Neuronal stem cell (in vitro differentiated cells): ENCODE measurements around the gene SAMD10.

Experiments used
- DNase-seq: peaks from one replicate; pipeline ENCODE4 v3.0.0-alpha.2; 2013; ENCODE audit warnings: low spot score
- H2AFZ ChIP-seq: one replicate; pipeline ENCODE4 v1.6.1; 2013; ENCODE audit warnings: mild to moderate bottlenecking, low read length, inconsistent platforms
- H2AK5ac ChIP-seq: 2 replicates; pipeline ENCODE4 v1.6.1; 2013; ENCODE audit warnings: low read depth, mild to moderate bottlenecking, inconsistent platforms, low read length, moderate library complexity, mixed read lengths
- H2BK120ac ChIP-seq: 2 replicates; pipeline ENCODE4 v1.6.1; 2013; ENCODE audit warnings: low read depth, mild to moderate bottlenecking, inconsistent platforms, low read length, moderate library complexity, mixed read lengths
- H2BK12ac ChIP-seq: one replicate; pipeline ENCODE4 v1.6.1; 2013; ENCODE audit warnings: low read length, inconsistent platforms
- H2BK15ac ChIP-seq: 2 replicates; pipeline ENCODE4 v1.6.1; 2013; ENCODE audit warnings: mild to moderate bottlenecking, low read length, inconsistent platforms, mixed read lengths
- H2BK5ac ChIP-seq: one replicate; pipeline ENCODE4 v1.6.1; 2013; ENCODE audit warnings: inconsistent platforms, mild to moderate bottlenecking, low read length, moderate library complexity
- H3K14ac ChIP-seq: one replicate; pipeline ENCODE4 v1.6.1; 2013; ENCODE audit warnings: low read length, inconsistent platforms
- H3K18ac ChIP-seq: 2 replicates; pipeline ENCODE4 v1.6.1; 2013; ENCODE audit warnings: low read length, inconsistent platforms
- H3K23ac ChIP-seq: 2 replicates; pipeline ENCODE4 v1.6.1; 2013; ENCODE audit warnings: low read depth, mild to moderate bottlenecking, mixed read lengths, low read length, inconsistent platforms; ENCODE audit not compliant: poor library complexity
- H3K27ac ChIP-seq: replicated peaks from 3 replicates; pipeline ENCODE4 v1.5.1; 2013; ENCODE audit warnings: low read length, inconsistent platforms
- H3K27me3 ChIP-seq, 3 experiments: 2 replicates each; pipeline ENCODE4 v1.6.1; 2013; ENCODE audit warnings: low read length in 3 of 3, mild to moderate bottlenecking in 2 of 3, inconsistent platforms in 1 of 3, low read depth in 1 of 3, mixed read lengths in 1 of 3, moderate library complexity in 1 of 3; ENCODE audit not compliant: control insufficient read depth in 3 of 3, insufficient read depth in 3 of 3
- H3K36me3 ChIP-seq, 2 donors: replicated peaks in 1 of 2; 2 replicates each; pipeline ENCODE4 v1.6.1; 2013; ENCODE audit warnings: low read length in 2 of 2; ENCODE audit not compliant: control insufficient read depth in 2 of 2, insufficient read depth in 2 of 2
- H3K4ac ChIP-seq: 2 replicates; pipeline ENCODE4 v1.6.1; 2013; ENCODE audit warnings: inconsistent platforms, mild to moderate bottlenecking, low read length, moderate library complexity
- H3K4me1 ChIP-seq, 2 donors: 1 replicate in 1 of 2; 2 replicates in 1 of 2; pipeline ENCODE4 v1.6.1; 2013; ENCODE audit warnings: low read length in 2 of 2, low read depth in 1 of 2; ENCODE audit not compliant: control insufficient read depth in 2 of 2, insufficient read depth in 1 of 2
- H3K4me2 ChIP-seq: one replicate; pipeline ENCODE4 v1.6.1; 2013; ENCODE audit warnings: mild to moderate bottlenecking, low read length, inconsistent platforms; ENCODE audit not compliant: insufficient read depth, poor library complexity, severe bottlenecking
- H3K4me3 ChIP-seq, 2 donors: 2 replicates each; pipeline ENCODE4 v1.5.1; 2013; ENCODE audit warnings: low read length in 2 of 2, mild to moderate bottlenecking in 2 of 2, inconsistent platforms in 1 of 2, moderate library complexity in 1 of 2
- H3K79me1 ChIP-seq: one replicate; pipeline ENCODE4 v1.6.1; 2013; ENCODE audit warnings: low read depth, mild to moderate bottlenecking, inconsistent platforms, low read length, moderate library complexity
- H3K9ac ChIP-seq: one replicate; pipeline ENCODE4 v1.6.1; 2013; ENCODE audit warnings: mild to moderate bottlenecking, low read depth, low read length, inconsistent platforms; ENCODE audit not compliant: poor library complexity
- H3K9me3 ChIP-seq, 2 donors: replicated peaks in 1 of 2; 2 replicates each; pipeline versions ENCODE3 to v1.6.1; 2013; ENCODE audit warnings: low read length in 2 of 2, mild to moderate bottlenecking in 2 of 2, inconsistent platforms in 1 of 2, low read depth in 1 of 2, mixed read lengths in 1 of 2, moderate library complexity in 1 of 2; ENCODE audit not compliant: control insufficient read depth in 2 of 2, insufficient read depth in 1 of 2
- H4K8ac ChIP-seq: one replicate; pipeline ENCODE4 v1.6.1; 2013; ENCODE audit warnings: low read depth, mild to moderate bottlenecking, inconsistent platforms, low read length, moderate library complexity
- H4K91ac ChIP-seq: one replicate; pipeline ENCODE4 v1.6.1; 2013; ENCODE audit warnings: low read length, low read depth, mild to moderate bottlenecking, inconsistent platforms; ENCODE audit not compliant: poor library complexity
- WGBS, 2 donors: extraction: QIAGEN DNeasy Blood & Tissue Kit; methylation state at CpG; one replicate each; pipeline ENCODE4 v1.1.7; 2013; ENCODE audit warnings: missing lambda C conversion rate in 2 of 2, mixed read lengths in 1 of 2; ENCODE audit not compliant: insufficient read length in 2 of 2, insufficient replicate concordance in 1 of 2; ENCODE audit errors: extremely low coverage in 2 of 2; 5-methylcytosine and 5-hydroxymethylcytosine counted together

The SAMD10 gene

DNA sequence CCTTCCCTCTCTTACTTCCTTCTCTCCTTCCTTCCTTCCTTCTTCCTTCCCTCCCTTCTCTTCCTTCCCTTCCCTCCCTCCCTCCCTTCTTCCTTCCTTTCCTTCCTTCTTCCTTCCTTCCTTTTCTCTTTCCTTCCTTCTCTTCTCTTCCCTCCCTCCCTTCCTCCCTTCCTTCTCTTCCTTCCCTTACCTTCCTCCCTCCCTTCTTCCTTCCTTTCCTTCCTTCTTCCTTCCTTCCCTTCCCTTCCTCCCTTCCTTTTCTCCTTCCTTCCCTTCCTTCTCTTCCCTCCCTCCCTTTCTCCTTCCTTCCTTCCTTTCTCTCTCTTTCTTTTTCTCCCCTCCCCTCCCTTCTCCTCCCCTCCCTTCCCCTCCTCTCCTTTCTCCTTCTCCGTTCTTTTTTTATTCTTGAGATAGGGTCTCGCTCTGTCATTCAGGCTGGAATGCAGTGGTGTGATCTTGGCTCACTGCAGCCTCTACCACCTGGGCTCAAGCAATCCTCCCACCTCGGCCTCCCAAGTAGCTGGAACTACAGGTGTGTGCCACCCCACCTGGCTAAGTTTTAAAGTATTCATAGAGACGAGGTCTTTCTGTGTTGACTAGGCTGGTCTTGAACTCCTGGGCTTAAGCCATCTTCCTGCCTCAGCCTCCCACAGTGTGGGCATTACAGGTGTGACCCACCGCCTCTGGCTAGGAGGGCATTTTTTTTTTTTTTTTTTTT is 8.6 kb downstream of the SAMD10 start:
- Histone ChIP-seq H3K14ac (peak overlapping the region; percentile 89), H3K36me3 (peaks cover 24 to 31% of the 10 kb centered on the region in 2 donors), H2BK120ac (no peak overlapping the region), H2AFZ (no peak overlapping the region), H3K23ac (peak overlapping the region; percentile 91), H3K4me1 (peaks cover 11 to 13% of the 10 kb centered on the region in 2 donors), H2AK5ac (peak overlapping the region; percentile 88), H3K4ac (no peak overlapping the region), H3K27me3 (peaks cover 0 to 9% (median 0%) of the 10 kb centered on the region in 3 experiments), H2BK5ac (no peak overlapping the region), H4K91ac (no peak overlapping the region), H3K18ac (no peak overlapping the region), H3K4me3 (peak overlapping the region in 1 of 2 donors; percentile 71), H4K8ac (no peak overlapping the region), H3K9ac (no peak overlapping the region), H2BK15ac (peak overlapping the region; percentile 67), H3K79me1 (peaks cover 4% of the 10 kb centered on the region), H3K9me3 (peaks cover 0 to 22% of the 10 kb centered on the region in 2 donors), H2BK12ac (no peak overlapping the region), H3K4me2 (no peak overlapping the region), H3K27ac (no peak overlapping the region)
- DNase-seq: no peak
- no CpG with 5 or more reads among the region's 5 CpGs for WGBS, 2 donors

DNA sequence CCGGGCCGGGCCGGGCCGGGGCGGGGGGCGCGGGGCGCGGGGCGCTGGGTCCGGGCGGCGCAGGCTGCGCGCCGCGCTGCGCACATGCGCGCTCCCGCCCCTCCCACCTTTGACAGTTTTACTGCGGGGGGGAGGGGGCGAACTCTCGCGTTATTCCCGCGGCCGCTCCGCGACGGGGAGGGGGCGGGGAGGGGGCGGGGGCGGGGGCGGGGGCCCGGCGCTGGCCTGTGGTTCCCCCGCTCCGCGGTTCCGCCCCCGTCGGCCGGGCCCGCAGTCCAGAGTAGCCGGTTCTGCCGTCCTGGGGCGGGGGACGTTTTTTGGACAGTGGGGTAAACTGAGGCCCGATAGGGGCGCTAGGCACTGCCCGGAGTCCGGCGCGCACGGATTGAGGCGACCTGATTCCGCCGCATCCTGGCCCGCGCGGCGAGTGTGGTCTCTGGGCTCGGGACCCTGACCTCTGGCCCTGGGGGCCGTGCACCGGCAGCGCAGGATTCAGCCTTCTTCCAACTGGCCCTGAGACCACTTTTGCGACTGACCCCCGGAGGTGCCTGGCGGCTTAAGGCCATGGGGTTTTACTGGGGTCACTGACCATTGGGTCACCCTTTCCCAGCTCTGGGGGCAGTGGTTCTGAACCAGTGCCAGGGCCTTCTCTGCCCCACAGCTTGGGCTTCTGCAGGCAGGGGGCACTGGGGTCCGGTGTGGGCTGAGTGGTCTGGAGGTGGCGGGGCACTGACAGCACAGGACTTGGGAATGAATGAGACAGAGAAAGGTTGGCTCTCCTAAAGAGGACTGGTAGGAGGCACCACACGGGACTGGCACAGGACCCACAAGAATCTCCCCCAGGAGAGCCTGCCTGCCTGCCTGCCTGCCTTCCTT is 9.4 kb downstream of the SAMD10 start, which contains the start of gene ZNF512B:
TSS of gene ZNF512B (minus strand) at position 93 of the 876 bp plus-strand sequence. CDS start 1,980 bp downstream, outside the sequence.
- Histone ChIP-seq H3K27ac (no peak within 1 kb of the TSS), H3K4me3 (peak within 1 kb of the TSS; percentile 71 to 81), H4K8ac (no peak within 1 kb of the TSS), H3K9me3 (peaks cover 0 to 22% of the 10 kb centered on the region in 2 donors), H3K36me3 (peaks cover 24 to 27% of the 10 kb centered on the region in 2 donors), H3K4me1 (peaks cover 11 to 13% of the 10 kb centered on the region in 2 donors), H2BK15ac (peak within 1 kb of the TSS; percentile 67), H3K4me2 (peak within 1 kb of the TSS; percentile 77), H3K14ac (peak within 1 kb of the TSS; percentile 89), H2BK120ac (peak within 1 kb of the TSS; percentile 87), H3K4ac (peak within 1 kb of the TSS; percentile 89), H4K91ac (no peak within 1 kb of the TSS), H2BK5ac (peak within 1 kb of the TSS; percentile 61), H2AFZ (peak within 1 kb of the TSS; percentile 93), H3K23ac (peak within 1 kb of the TSS; percentile 91), H3K18ac (peak within 1 kb of the TSS; percentile 96), H3K9ac (peak within 1 kb of the TSS; percentile 95), H3K79me1 (peaks cover 4% of the 10 kb centered on the region), H2BK12ac (peak within 1 kb of the TSS; percentile 73), H2AK5ac (peak within 1 kb of the TSS; percentile 88), H3K27me3 (peaks cover 0 to 9% (median 0%) of the 10 kb centered on the region in 3 experiments)
- no CpG with 5 or more reads among the region's 73 CpGs for WGBS, 2 donors
- DNase-seq: no peak

DNA sequence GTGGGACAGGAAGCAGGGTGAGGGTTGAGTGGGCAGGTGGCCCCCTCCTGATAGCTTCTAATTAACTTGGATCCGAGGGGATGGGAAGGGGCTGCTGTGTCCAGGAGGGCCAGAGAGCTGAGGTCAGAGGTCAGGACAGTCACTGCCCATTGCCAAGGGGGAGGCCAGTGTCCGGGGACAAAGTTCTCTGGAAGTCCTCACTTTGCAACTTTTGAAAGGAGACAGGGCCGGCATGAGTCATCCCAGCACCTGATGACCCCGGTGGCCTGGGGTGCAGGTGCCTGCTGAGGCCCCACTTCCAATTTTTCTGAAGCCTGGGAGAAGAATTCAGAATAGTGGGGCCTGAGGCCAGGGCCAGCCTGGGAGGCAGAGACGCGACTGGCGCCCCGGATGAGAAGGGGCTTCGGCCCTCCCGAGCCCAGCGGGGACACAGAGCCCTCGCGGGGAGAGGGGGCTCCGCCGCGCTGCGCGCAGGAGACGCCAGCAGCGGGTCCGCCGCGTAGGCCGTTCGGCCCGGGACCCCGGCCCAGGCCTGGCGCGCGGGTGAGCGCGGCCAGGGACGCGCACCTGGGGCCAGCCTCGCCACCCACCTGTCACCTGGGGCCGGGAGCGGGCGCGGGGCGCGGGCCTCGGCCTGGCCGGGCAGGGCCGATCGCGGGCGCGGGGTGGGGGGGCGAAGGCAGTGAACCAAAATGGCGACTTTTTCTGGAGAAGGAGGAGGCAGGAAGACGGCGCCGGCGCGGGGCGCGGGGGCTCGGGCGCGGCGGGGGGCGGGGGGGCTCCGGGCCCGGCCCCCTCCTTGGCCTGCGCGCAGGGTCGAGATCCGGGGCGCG is 10.3 kb downstream of the SAMD10 start:
- peaks cover 0 to 25% of the 10 kb centered on the region in 2 donors for H3K9me3 ChIP-seq
- peak overlapping the region; percentile 10 for H2BK12ac ChIP-seq
- peak overlapping the region; percentile 91 for H3K9ac ChIP-seq
- peak overlapping the region; percentile 68 for H2AK5ac ChIP-seq
- no peak overlapping the region for H3K4ac ChIP-seq
- no peak for DNase-seq
- H3K79me1 ChIP-seq: peaks cover 4% of the 10 kb centered on the region
- peak overlapping the region; percentile 71 to 81 for H3K4me3 ChIP-seq
- H4K91ac ChIP-seq: no peak overlapping the region
- H2AFZ ChIP-seq: peak overlapping the region; percentile 56
- H3K23ac ChIP-seq: peak overlapping the region; percentile 55
- peak overlapping the region; percentile 61 for H2BK5ac ChIP-seq
- peaks cover 29 to 32% of the 10 kb centered on the region in 2 donors for H3K36me3 ChIP-seq
- no peak overlapping the region for H4K8ac ChIP-seq
- peaks cover 0 to 9% (median 0%) of the 10 kb centered on the region in 3 experiments for H3K27me3 ChIP-seq
- H2BK15ac ChIP-seq: no peak overlapping the region
- peak overlapping the region; percentile 8 for H3K14ac ChIP-seq
- no peak overlapping the region for H2BK120ac ChIP-seq
- no peak overlapping the region for H3K27ac ChIP-seq
- H3K18ac ChIP-seq: peak overlapping the region; percentile 93
- peak overlapping the region; percentile 66 for H3K4me2 ChIP-seq
- no CpG with 5 or more reads among the region's 70 CpGs for WGBS, 2 donors
- peaks cover 11 to 13% of the 10 kb centered on the region in 2 donors for H3K4me1 ChIP-seq
